HepG2 (cell line): ENCODE data around the gene TMEM129. TPM values are rescaled to one million over a fixed set of nuclear protein-coding genes. Genes with fewer than 3 reads are reported as not detected.

Source experiments
- GZF1 ChIP-seq: sonication (generic); formaldehyde crosslinking; IDR thresholded peaks from 2 replicates; pipeline ENCODE4 v1.5.1; 2020; ENCODE audit warnings: mild to moderate bottlenecking, missing genetic modification reagents
- HDAC6 ChIP-seq: fragments of 200-600 bp; sonication (generic); IDR thresholded peaks from 2 replicates; pipeline ENCODE4 v1.7.0; 2017; ENCODE audit warnings: mild to moderate bottlenecking, antibody characterized with exemption, low read length, low read depth
- HIC2 ChIP-seq: sonication (generic); formaldehyde crosslinking; IDR thresholded peaks from 2 replicates; pipeline ENCODE4 v1.9.0; 2022; ENCODE audit warnings: low read depth, missing genetic modification reagents
- HMGXB4 ChIP-seq, 2 experiments: sonication (generic) in 1 of 2; formaldehyde crosslinking in 1 of 2; IDR thresholded peaks; 2 replicates each; pipeline versions ENCODE4 v1.4.0 to v1.6.1; 2018 to 2020; ENCODE audit warnings: missing genetic modification reagents in 2 of 2, borderline replicate concordance in 1 of 2, low read depth in 1 of 2, mild to moderate bottlenecking in 1 of 2, missing biosample characterization in 1 of 2
- IKZF1 ChIP-seq: fragments of 450-650 bp; IDR thresholded peaks from 2 replicates; pipeline ENCODE4 v1.7.1; 2016
- NCOA1 ChIP-seq: sonication (generic); formaldehyde crosslinking; IDR thresholded peaks from 2 replicates; pipeline ENCODE4 v1.9.0; 2021; ENCODE audit warnings: missing genetic modification reagents
- SIX1 ChIP-seq: sonication (generic); formaldehyde crosslinking; IDR thresholded peaks from 2 replicates; pipeline ENCODE4 v1.4.0; 2020; ENCODE audit warnings: missing genetic modification reagents, borderline replicate concordance
- SOX13 ChIP-seq, 3 experiments: fragments of 450-650 bp in 1 of 3; sonication (generic) in 1 of 3; formaldehyde crosslinking in 1 of 3; IDR thresholded peaks in 2 of 3; conservative IDR thresholded peaks in 1 of 3; 2 replicates each; pipeline versions ENCODE4 v1.5.0 to v1.6.1; 2016 to 2020; ENCODE audit warnings: antibody characterized with exemption in 1 of 3, mild to moderate bottlenecking in 1 of 3, missing compliant biosample characterization in 1 of 3, missing genetic modification reagents in 1 of 3, moderate library complexity in 1 of 3
- THAP9 ChIP-seq: sonication (generic); formaldehyde crosslinking; IDR thresholded peaks from 2 replicates; pipeline ENCODE4; 2020; ENCODE audit warnings: missing genetic modification reagents, mild to moderate bottlenecking, borderline replicate concordance
- ZBTB7B ChIP-seq: sonication (generic); formaldehyde crosslinking; IDR thresholded peaks from 2 replicates; pipeline ENCODE4 v1.4.0; 2020; ENCODE audit warnings: missing genetic modification reagents
- ZNF17 ChIP-seq: sonication (generic); formaldehyde crosslinking; IDR thresholded peaks from 2 replicates; pipeline ENCODE4 v1.5.0; 2020; ENCODE audit warnings: mild to moderate bottlenecking, missing genetic modification reagents
- ZNF558 ChIP-seq: sonication (generic); formaldehyde crosslinking; IDR thresholded peaks from 2 replicates; pipeline ENCODE4 v1.9.0; 2022; ENCODE audit warnings: mild to moderate bottlenecking, missing genetic modification reagents, borderline replicate concordance
- ZNF609 ChIP-seq: sonication (generic); formaldehyde crosslinking; IDR thresholded peaks from 2 replicates; pipeline ENCODE4 v1.4.0; 2020; ENCODE audit warnings: mild to moderate bottlenecking, missing genetic modification reagents, borderline replicate concordance
- ZNF704 ChIP-seq: sonication (generic); formaldehyde crosslinking; IDR thresholded peaks from 2 replicates; pipeline ENCODE4 v1.8.1; 2023; ENCODE audit warnings: mild to moderate bottlenecking, inconsistent platforms, moderate library complexity, missing genetic modification reagents, borderline replicate concordance
- polyA plus RNA-seq, 8 experiments: library from polyadenylated mRNA; depleted of rRNA in 3 of 8; stranded (reverse) in 7 of 8; unstranded in 1 of 8; fragments of >200 nt; fragmentation: Illumina TruSeq in 4 of 8; extraction: Trizol in 4 of 8; gene quantifications; 2 replicates each; pipeline versions ENCODE4 v1.2.1 to v1.2.3, GENCODE V29; 2011 to 2016; ENCODE audit warnings: low read depth in 4 of 8, missing spikeins in 1 of 8, mixed read lengths in 1 of 8; ENCODE audit not compliant: insufficient read depth in 1 of 8
- total RNA-seq, 5 experiments: library from RNA; depleted of rRNA; stranded (reverse); fragments of >200 nt; fragmentation: Illumina TruSeq; extraction: Trizol; gene quantifications; 2 replicates each; pipeline ENCODE4 v1.2.3, GENCODE V29; 2016; ENCODE audit warnings: low read depth in 1 of 5

The TMEM129 gene
- total and polyA plus RNA-seq, 2 of the 13 experiments (the other 11 are each of a cell fraction or from before 2014, with no cell fraction given), result 19.0 to 25.8 TPM

GRCh38 chr4:1759818-1760223 is 38.7 kb upstream of the TMEM129 start (continued):
- TF ChIP-seq ZBTB7B (CRISPR knock-in tag) (peak; percentile 51; the same call in 1 of the 2 replicates), HIC2 (peak; percentile 52), IKZF1 (no peak), ZNF17 (no peak), ZNF558 (CRISPR knock-in tag) (0 out of 2 replicates have a peak, but pooled peaks have one; percentile 28), GZF1 (CRISPR knock-in tag) (no peak), HDAC6 (no peak), THAP9 (CRISPR knock-in tag) (0 out of 2 replicates have a peak, but pooled peaks have one; percentile 27), SOX13 (IDR thresholded peaks at IDR 0.05) (no peak), SOX13 (CRISPR knock-in tag; conservative IDR thresholded peaks at IDR 0.05 in 1 of 2, IDR thresholded peaks at IDR 0.05 in 1 of 2) (no peak), HMGXB4 (CRISPR knock-in tag; IDR thresholded peaks at IDR 0.05; ENCODE audit: borderline replicate concordance in 1 of 2, low read depth in 1 of 2) (0 out of 4 replicates have a peak, but pooled peaks of 1 of the 2 experiments have one; percentile 14), NCOA1 (no peak), SIX1 (CRISPR knock-in tag) (no peak), ZNF609 (no peak), ZNF704 (CRISPR knock-in tag) (no peak)
